ENCODE data around the gene TMEM234. TPM values are rescaled to one million over a fixed set of nuclear protein-coding genes. Genes with fewer than 3 reads are reported as not detected.
A peak's percentile ranks its signal among the peaks of the same experiment; 100 is the strongest.

The TMEM234 gene
- total RNA-seq, 1 donor from 2014 or later = 22.3 TPM

DNA sequence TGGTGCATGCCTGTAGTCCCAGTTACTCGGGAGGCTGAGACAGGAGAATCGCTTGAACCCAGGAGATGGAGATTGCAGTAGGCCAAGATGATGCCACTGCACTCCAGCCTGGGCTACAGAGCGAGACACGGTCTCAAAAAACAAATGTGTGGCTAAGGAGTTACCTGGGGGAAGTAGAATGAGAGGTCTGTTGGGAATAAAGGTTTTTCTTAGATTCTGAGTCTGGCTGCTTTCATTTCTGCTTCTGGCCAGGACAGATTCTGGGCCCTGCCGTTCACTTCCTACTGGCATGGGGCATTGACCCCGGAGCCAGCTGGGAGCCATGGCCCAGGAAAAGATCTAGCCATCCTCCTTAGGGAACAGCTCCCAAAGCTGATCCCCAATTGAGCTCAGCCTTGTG is 13.7 kb downstream of the TMEM234 start:
- TF ChIP-seq, protein P1, sequence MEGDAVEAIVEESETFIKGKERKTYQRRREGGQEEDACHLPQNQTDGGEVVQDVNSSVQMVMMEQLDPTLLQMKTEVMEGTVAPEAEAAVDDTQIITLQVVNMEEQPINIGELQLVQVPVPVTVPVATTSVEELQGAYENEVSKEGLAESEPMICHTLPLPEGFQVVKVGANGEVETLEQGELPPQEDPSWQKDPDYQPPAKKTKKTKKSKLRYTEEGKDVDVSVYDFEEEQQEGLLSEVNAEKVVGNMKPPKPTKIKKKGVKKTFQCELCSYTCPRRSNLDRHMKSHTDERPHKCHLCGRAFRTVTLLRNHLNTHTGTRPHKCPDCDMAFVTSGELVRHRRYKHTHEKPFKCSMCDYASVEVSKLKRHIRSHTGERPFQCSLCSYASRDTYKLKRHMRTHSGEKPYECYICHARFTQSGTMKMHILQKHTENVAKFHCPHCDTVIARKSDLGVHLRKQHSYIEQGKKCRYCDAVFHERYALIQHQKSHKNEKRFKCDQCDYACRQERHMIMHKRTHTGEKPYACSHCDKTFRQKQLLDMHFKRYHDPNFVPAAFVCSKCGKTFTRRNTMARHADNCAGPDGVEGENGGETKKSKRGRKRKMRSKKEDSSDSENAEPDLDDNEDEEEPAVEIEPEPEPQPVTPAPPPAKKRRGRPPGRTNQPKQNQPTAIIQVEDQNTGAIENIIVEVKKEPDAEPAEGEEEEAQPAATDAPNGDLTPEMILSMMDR (IDR thresholded peaks at IDR 0.05) = no peak
- DNase-seq (no peak), ATAC-seq (no peak)
- no peak overlapping the region for H3K27ac ChIP-seq
- H3K27me3 ChIP-seq = no peaks in the 10 kb centered on the region
- peaks cover 11% of the 10 kb centered on the region for H3K4me1 ChIP-seq
- no peaks in the 10 kb centered on the region for H3K9me3 ChIP-seq
- no peak overlapping the region for H3K4me3 ChIP-seq
- no peaks in the 10 kb centered on the region for H3K36me3 ChIP-seq
- intact Hi-C loops (cut with DNase I) = no loop called here

DNA sequence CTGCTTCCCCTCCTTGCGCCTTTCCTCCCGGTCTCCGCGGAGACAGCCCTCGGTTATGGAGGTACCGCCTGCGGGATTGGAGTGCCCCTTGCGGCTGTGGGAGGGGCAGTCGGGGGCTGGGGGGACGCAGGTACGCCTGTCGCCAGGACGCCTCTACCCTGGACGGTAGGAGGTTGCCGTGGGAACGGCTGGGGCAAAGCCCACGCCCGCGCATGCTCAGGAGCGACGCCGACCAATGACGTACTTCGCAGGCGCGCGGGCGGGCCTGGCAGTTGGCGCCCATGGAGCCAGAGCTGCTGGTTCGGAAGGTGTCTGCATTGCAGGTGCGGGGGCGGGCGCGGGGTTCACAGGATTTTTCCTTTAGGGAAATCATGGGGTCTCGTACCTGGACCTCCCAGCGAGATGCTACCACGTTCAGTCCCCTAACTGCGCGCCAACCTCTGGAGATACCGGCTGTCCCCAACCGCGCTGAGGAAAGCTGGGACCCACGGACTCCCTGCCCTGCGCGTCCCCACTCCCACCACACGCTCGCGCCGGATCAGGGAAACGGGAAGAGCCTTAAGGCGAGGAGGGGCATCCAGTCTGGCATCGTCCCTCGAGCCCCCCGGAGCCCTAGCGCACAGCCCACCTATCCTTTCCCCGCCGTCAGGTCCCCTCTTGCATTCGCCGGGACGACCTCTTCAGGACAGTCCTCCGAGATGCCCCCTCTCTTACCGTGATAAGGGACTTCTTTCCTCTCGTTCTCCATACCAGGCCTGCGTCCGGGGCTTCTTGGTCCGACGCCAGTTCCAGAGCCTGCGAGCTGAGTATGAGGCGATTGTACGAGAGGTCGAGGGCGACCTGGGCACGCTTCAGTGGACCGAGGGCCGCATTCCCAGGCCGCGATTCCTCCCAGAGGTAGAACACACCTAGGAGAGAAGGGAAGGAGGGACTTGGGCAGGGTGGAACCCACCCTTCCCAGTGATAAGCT is 16.5 kb downstream of the TMEM234 start, which contains the start of gene IQCC:
TSS of gene IQCC (plus strand) at position 271 of the 970 bp plus-strand sequence. CDS start at position 282, 11 bp downstream.
- DNase-seq (peak; percentile 95), ATAC-seq (peak; percentile 91)
- intact Hi-C loops (cut with DNase I) = no loop called here

DNA sequence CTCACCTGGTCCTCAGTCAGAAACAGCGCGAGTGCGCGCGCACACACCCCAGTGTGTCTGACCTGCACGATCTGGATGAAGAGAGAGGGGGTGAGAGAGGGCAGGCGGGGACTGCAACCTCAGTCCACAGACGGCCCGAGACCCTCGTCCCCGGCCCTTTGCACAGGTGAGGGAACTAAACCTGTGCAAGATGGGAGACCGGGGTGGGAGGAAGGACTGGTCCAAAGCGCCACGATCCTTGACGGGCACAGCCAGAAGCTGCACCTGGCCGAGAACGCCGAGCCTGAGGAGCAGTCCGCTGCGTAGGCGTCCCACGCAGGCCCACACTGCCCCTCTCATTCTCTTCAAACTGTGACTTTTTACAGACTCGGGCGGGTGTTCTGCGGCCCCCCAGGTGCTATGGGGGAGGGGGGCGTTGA is 17.2 kb downstream of the TMEM234 start:
- intact Hi-C loops (cut with DNase I) = no loop called here
- peak; percentile 70 for DNase-seq
- peak; percentile 8 for ATAC-seq
- Histone ChIP-seq H3K4me3 (peak overlapping the region; percentile 60), H3K36me3 (no peaks in the 10 kb centered on the region), H3K27ac (peak overlapping the region; percentile 49), H3K4me1 (peaks cover 24% of the 10 kb centered on the region), H3K27me3 (no peaks in the 10 kb centered on the region), H3K9me3 (no peaks in the 10 kb centered on the region)
- TF ChIP-seq, protein P1 (IDR thresholded peaks at IDR 0.05) = no peak

More for the DNA sequence above, 16.5 kb downstream of the TMEM234 start, which contains the start of gene IQCC:
- H3K4me1 ChIP-seq = peaks cover 21% of the 10 kb centered on the region
- no peaks in the 10 kb centered on the region for H3K27me3 ChIP-seq
- H3K36me3 ChIP-seq = no peaks in the 10 kb centered on the region
- H3K9me3 ChIP-seq = no peaks in the 10 kb centered on the region
- H3K4me3 ChIP-seq = peak within 1 kb of the TSS; percentile 60
- peak within 1 kb of the TSS; percentile 49 for H3K27ac ChIP-seq
- TF ChIP-seq, protein P1 (IDR thresholded peaks at IDR 0.05) = peak; percentile 10

DNA sequence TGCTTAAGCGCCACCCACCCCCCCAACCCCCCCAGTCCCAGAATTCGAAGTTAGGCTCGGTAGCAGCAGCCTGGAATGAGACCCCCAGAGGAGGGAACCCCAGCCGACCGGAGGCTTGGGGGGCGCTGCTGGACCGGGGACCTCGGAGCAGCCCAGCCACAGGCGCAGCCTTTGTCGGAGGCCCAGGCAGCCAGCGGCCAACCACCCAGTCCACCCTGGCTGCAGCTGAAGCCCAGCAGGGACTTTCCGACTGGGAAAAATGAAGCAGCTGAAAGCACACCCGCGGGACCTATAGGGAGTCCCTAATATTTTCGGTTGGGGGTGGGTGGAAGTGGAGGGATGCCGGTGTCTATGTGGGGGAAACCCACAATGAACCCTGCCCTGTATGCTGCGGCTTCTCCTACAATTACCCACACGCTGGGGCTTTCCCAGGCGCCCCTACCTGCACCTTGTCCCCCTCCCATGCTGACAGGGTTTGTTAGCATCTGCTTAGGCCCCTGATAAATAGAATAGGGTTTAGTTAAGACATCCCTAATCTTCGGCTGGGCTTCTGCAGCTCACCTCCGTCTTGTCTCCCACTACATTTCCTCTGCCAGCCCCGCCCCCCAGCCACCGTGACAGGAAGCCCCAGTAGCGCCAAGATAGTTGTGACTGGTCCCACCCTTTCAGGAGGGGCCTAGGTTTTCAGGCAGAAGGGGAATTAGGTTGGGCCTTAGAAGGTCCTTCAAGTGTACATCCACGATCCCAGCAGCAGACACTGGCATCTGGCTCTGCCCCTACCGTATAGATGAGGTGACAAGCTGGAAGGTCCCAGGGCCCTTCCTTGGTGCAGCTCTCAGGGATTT is 20.9 kb downstream of the TMEM234 start:
- Histone ChIP-seq H3K4me3 (peak overlapping the region; percentile 65), H3K27ac (peak overlapping the region; percentile 63), H3K9me3 (no peaks in the 10 kb centered on the region), H3K36me3 (peaks cover 14% of the 10 kb centered on the region), H3K27me3 (no peaks in the 10 kb centered on the region), H3K4me1 (peaks cover 30% of the 10 kb centered on the region)
- peak; percentile 74 for DNase-seq
- peak; percentile 11 for ATAC-seq
- intact Hi-C loops (cut with DNase I) = no loop called here
- TF ChIP-seq, protein P1 (IDR thresholded peaks at IDR 0.05) = peak; percentile 6

DNA sequence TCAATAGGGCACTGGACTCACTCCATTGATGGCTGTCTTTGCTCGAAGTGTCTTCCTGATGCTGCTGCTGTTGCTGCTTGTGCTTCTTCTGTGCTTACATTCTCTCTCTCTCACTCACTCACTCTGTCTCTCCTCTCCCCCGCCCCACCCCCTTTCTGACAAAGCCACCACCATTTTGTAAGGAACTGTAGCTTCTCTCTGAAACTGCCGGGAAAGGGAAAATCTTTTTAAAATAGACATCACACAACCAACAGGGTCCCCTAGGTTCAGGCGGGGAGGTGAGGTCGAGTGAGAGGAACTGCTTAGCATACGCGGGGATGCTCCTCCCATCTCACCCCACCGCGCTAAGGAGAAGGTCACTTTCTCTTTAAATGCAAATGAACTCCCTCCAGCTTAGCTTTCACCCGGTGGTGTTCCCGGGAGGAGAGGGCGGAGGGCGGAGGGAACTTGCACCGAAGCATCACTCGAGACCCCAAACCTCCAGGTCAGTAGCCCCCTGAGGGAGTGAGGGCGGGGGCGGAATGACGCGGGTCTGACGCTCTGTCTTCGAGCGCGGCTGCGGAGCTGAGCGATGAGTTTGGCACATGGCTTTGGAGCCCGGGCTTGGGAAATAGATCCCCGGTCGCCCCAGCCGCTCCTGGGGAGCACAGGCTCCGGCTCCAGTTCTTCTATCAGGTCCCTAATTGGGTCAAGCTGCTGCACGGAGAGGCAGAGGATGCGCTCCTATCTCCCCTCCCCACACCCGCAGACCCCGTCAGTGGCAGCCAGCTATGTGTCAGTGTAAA is 21.7 kb downstream of the TMEM234 start, which contains the start of gene CCDC28B:
TSS of gene CCDC28B (plus strand) at position 370 of the 785 bp plus-strand sequence. CDS start 1,341 bp downstream, outside the sequence.
- intact Hi-C loops (cut with DNase I) = no loop called here
- peak within 1 kb of the TSS; percentile 65 for H3K4me3 ChIP-seq
- DNase-seq (peak; percentile 72), ATAC-seq (peak; percentile 37)
- peak within 1 kb of the TSS; percentile 63 for H3K27ac ChIP-seq
- H3K4me1 ChIP-seq = peaks cover 26% of the 10 kb centered on the region
- peaks cover 22% of the 10 kb centered on the region for H3K36me3 ChIP-seq
- TF ChIP-seq, protein P1 (IDR thresholded peaks at IDR 0.05) = no peak
- H3K9me3 ChIP-seq = no peaks in the 10 kb centered on the region
- H3K27me3 ChIP-seq = no peaks in the 10 kb centered on the region

Measured in upper lobe of right lung (tissue), 1 donor.